Occipital lobe (tissue), 2 donors: ENCODE measurements around the gene SOX8. TPM values are rescaled to one million over a fixed set of nuclear protein-coding genes. Genes with fewer than 3 reads are reported as not detected.
"Not testable (repeated sequence)": the region's sequence is repeated elsewhere in the genome, so short reads cannot be mapped to it uniquely, and the experiment has no call there.

Experiments
- DNase-seq: peaks from one replicate; lab custom pipeline; 2025; lab: John Stamatoyannopoulos, UW
- total RNA-seq: library from RNA; depleted of rRNA; stranded (reverse); fragments of >200 nt; gene quantifications from one replicate; pipeline ENCODE4 v1.2.3, GENCODE V29; 2014

SOX8 gene
- total RNA-seq, 1 donor from 2014 or later = 20.1 TPM

DNA sequence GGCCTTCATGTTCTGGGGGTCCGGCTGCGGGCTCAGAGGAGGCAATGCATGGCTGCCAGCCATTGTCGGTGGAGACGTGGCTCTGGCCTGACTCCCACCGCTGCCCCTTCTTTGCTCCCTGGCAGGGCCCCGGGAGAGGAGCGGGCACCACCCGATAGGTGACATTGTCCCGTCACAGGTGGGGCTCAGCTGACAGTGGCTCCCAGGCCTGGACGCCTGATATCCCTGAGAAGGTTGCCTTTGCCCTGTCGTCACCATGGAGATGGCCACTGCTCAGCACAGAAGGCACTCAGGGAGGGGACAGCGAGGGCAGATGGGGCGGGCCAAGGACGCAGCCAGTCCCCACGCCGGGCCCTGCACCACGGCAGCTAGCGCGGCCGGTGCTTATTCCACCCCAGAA lies 42.6 kb downstream of the SOX8 start:
- no peak for DNase-seq

DNA sequence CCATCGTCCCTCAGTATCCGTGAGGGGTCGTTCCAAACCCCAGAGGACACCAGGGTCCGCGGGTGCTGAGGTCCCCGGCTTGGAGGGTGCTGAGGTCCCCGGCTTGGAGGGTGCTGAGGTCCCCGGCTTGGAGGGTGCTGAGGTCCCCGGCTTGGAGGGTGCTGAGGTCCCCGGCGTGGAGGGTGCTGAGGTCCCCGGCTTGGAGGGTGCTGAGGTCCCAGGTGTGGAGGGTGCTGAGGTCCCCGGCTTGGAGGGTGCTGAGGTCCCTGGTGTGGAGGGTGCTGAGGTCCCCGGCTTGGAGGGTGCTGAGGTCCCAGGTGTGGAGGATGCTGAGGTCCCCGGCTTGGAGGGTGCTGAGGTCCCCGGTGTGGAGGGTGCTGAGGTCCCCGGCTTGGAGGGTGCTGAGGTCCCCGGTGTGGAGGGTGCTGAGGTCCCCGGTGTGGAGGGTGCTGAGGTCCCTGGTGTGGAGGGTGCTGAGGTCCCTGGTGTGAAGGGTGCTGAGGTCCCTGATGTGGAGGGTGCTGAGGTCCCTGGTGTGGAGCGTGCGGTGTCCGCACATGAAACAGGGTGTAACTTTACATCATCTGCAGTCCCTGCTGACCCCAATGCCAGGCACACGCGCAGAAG lies 43.7 kb downstream of the SOX8 start:
- not testable (repeated sequence) for DNase-seq

DNA sequence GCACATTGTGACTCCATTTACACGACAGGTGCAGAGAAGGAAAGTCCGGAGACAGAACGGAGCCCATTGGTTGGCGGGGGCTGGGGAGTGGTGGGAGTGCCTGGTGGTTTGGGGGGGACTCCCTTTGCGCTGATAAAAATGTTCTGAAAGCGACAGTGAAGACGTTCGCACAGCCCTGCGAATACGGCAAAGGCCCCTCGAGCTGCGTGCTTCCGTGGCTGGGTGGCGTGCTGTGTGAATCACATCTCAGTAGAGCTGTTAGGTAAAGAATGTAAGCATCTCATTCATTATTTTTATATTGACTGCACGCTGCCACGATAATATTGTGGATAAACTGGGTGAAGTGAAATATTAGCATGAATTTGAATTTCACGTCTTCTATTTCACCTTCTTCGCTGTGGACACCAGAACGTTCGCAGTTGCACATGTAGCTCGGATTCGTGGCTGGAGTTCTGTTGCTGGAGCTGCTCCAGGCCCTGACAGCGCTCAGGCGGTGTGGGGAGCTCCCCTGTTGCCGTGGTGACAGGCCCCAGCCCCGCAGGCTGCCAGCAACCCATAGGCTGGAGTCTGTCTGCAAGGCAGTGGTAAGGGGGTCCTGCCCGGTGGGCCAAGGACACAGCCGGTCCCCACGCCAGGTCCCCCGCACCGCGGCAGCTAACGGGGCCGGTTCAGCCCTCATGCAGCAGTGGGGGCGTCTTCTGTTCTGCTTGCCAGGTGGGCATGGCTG lies 44.6 kb downstream of the SOX8 start:
- DNase-seq = peak; percentile 81

DNA sequence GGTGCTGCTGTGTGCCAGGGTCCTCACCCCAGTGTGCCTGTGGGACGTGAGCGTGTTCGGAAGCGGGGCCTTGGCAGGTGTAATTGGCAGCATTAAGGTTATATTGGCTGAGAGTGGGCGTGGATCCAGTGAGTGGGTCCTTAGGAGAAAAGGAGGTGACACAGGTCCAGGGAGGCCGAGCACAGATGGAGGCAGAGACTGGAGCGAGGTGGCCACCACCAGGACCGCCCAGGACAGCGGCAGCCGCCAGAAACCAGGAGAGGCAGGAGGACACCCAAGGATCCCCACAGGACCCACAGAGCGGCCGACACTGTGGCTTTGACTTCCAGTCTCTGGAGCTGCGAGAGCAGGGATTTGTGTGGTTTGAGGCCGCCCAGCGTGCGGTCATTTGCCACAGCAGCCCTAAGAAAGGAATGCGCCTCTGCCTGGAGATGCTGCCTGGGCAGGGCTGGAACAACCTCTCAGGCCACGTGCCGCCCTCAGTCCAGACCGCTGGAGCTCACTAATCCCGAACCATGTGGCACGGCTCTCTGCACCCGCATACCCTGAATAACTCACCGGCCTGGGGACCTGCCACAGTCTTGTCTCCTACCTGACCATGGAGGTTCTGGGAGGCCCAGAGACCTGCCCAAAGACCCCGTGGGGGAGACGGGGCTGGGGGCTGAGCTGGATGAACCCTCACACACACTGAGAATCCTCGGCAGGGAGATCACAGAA lies 45.4 kb downstream of the SOX8 start:
- DNase-seq = peak; percentile 62

GRCh38 chr16:1027501-1027815 lies 45.9 kb downstream of the SOX8 start:
- DNase-seq = peak; percentile 62

- no peak for DNase-seq
These were observed 46.5 kb downstream of the SOX8 start for GRCh38 chr16:1028056-1028455.

GRCh38 chr16:1028524-1029258 lies 47.1 kb downstream of the SOX8 start:
- no peak for DNase-seq

DNA sequence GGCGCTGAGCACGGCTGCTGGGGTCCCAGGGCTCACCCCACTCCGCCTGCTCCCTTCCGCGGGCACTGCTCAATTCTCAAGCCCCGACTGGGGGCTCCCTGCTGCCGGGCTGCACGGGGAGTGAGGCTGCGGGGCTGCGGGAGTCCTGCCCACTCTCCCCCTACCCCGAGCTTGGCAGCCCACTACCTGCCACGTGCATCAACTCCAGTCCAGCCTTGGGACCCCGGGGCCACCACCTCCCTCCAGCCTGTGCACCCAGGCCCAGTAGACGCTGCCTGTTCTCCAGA lies 47.6 kb downstream of the SOX8 start:
- DNase-seq = no peak

DNA sequence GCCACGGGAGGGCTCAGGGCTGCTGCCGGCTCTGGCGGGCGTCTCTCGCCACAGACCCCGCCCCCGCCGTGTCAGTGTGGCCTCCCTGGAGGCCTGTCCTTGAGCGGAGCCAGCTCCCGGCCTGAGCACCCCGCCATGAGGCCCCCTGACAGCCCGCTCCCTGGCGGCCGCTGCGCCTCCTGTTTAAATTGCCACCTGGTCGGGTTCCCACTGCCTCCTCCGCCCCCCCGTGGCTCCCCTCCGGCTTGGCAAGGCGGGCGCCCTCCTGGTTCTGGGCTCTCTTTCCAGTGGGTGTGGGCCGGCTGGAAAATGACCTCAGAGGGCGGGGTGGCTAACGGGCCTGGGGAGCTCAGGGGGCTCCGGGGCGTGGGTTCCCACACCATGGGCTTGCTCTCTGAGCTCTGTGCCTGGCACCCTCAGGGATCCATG lies 48.9 kb downstream of the SOX8 start:
- no peak for DNase-seq

GRCh38 chr16:1031666-1032065 lies 50.1 kb downstream of the SOX8 start:
- DNase-seq = no peak

- DNase-seq = no peak
These were observed 51.0 kb downstream of the SOX8 start for GRCh38 chr16:1032607-1033006.

- no peak for DNase-seq
These were observed 51.6 kb downstream of the SOX8 start for GRCh38 chr16:1033128-1033679.

- peak; percentile 66 for DNase-seq
These were observed 52.9 kb downstream of the SOX8 start for GRCh38 chr16:1034230-1035065.

DNA sequence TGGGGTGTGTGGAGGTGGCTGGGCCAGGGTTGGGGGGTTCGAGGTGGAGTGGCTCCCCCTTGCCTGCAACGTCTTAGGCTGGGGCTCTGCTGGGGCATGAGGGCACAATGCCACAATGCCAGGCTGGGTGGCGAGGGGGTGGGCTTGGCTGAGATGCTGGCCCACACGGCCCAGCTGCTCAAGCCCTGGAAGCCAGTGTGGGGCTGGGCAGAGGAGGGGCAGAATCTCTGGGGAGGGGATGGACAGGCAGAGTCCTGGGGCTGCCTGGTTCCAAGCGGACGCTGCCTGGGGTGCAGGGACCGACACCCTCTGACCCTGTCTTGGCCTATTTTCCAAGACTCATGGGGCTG lies 53.5 kb downstream of the SOX8 start:
- peak; percentile 66 for DNase-seq

GRCh38 chr16:1036166-1036565 lies 54.6 kb downstream of the SOX8 start:
- DNase-seq = no peak

Other genes with a start within 250 kb of the SOX8 start
- 48.8 TPM for gene CIAO3, start 240.8 kb upstream of the SOX8 start, total RNA-seq
- gene MSLN, start 221.0 kb upstream of the SOX8 start, total RNA-seq = not detected
- 11.2 TPM for gene RPUSD1, start 193.4 kb upstream of the SOX8 start, total RNA-seq
- gene CHTF18, start 193.2 kb upstream of the SOX8 start, total RNA-seq = 8.9 TPM
- not detected for gene GNG13, start 181.0 kb upstream of the SOX8 start, total RNA-seq
- gene LMF1, start 10.8 kb upstream of the SOX8 start, total RNA-seq = 9.4 TPM
- gene SSTR5, start 91.0 kb downstream of the SOX8 start, total RNA-seq = 0.16 TPM
- gene C1QTNF8, start 114.5 kb downstream of the SOX8 start, total RNA-seq = not detected
- 15.4 TPM for gene CACNA1H, start 171.3 kb downstream of the SOX8 start, total RNA-seq
- gene TPSG1, start 243.5 kb downstream of the SOX8 start, total RNA-seq = not detected
- gene TPSB2, start 248.4 kb downstream of the SOX8 start, total RNA-seq = not detected